Measurements from ENCODE around the gene PLPP2.
"Not testable (repeated sequence)": the region's sequence is repeated elsewhere in the genome, so short reads cannot be mapped to it uniquely, and the experiment has no call there.

PLPP2 gene

GRCh38 chr19:292281-292884 lies 1.2 kb upstream of the PLPP2 start:
- DNase-seq, result no peak

GRCh38 chr19:291561-292280 lies 518 bp upstream of the PLPP2 start:
- DNase-seq, result no peak

GRCh38 chr19:290372-291005 lies 714 bp downstream of the PLPP2 start:
- peak; percentile 23 to 24 for DNase-seq

- DNase-seq, result peak in 1 of 2 experiments; percentile 46
Observed at GRCh38 chr19:289651-290371, 1.4 kb downstream of the PLPP2 start.

GRCh38 chr19:288911-289310 lies 2.3 kb downstream of the PLPP2 start:
- no peak for DNase-seq

- no peak for DNase-seq
Observed at GRCh38 chr19:287381-287871, 3.8 kb downstream of the PLPP2 start.

- DNase-seq, result no peak
Observed at GRCh38 chr19:283395-283794, 7.8 kb downstream of the PLPP2 start.

GRCh38 chr19:282501-282900 lies 8.7 kb downstream of the PLPP2 start:
- DNase-seq, result no peak

GRCh38 chr19:281992-282391 lies 9.2 kb downstream of the PLPP2 start:
- DNase-seq, result no peak

GRCh38 chr19:281156-281853 lies 9.9 kb downstream of the PLPP2 start:
- DNase-seq, result no peak

- DNase-seq, result no peak
Observed at GRCh38 chr19:280541-281009, 10.6 kb downstream of the PLPP2 start.

- no peak for DNase-seq
Observed at GRCh38 chr19:279656-280055, 11.5 kb downstream of the PLPP2 start.

GRCh38 chr19:279231-279630 lies 12.0 kb downstream of the PLPP2 start:
- DNase-seq, result no peak

- DNase-seq, result no peak
Observed at GRCh38 chr19:277581-278165, 13.5 kb downstream of the PLPP2 start.

- no peak for DNase-seq
Observed at GRCh38 chr19:277131-277530, 14.1 kb downstream of the PLPP2 start.

- no peak for DNase-seq
Observed at GRCh38 chr19:275958-276646, 15.1 kb downstream of the PLPP2 start.

- no peak for DNase-seq
Observed at GRCh38 chr19:275000-275399, 16.2 kb downstream of the PLPP2 start.

GRCh38 chr19:273393-273792 lies 17.8 kb downstream of the PLPP2 start:
- no peak for DNase-seq

- DNase-seq, result no peak
Observed at GRCh38 chr19:271856-272255, 19.3 kb downstream of the PLPP2 start.

- DNase-seq, result not testable (repeated sequence)
Observed at GRCh38 chr19:270766-271318, 20.4 kb downstream of the PLPP2 start.

GRCh38 chr19:269241-269640 lies 22.0 kb downstream of the PLPP2 start:
- no peak for DNase-seq

Measured in stimulated activated CD4-positive, alpha-beta T cell treated with anti-CD3 and anti-CD28 coated beads, Interleukin-4, amount 100 ng/mL, for 4 hours (primary cell).